HEK293 (cell line): ENCODE measurements around the gene PUDP.
"Not testable (repeated sequence)": the region's sequence is repeated elsewhere in the genome, so short reads cannot be mapped to it uniquely, and the experiment has no call there.

Source experiments
- PRDM1 ChIP-seq: fragments of 450-650 bp; formaldehyde crosslinking; IDR thresholded peaks from 2 replicates; pipeline ENCODE4; 2016; ENCODE audit warnings: missing biosample characterization, missing genetic modification characterization
- ZBTB1 ChIP-seq: fragments of 450-650 bp; formaldehyde crosslinking; IDR thresholded peaks from 2 replicates; pipeline ENCODE4 v1.5.1; 2016; ENCODE audit warnings: missing biosample characterization, missing genetic modification characterization
- ZBTB21 ChIP-seq: fragments of 450-650 bp; formaldehyde crosslinking; IDR thresholded peaks from 2 replicates; pipeline ENCODE4 v1.5.1; 2017; ENCODE audit warnings: missing biosample characterization, missing genetic modification characterization
- ZBTB7A ChIP-seq: fragments of 450-650 bp; formaldehyde crosslinking; IDR thresholded peaks from 2 replicates; pipeline ENCODE4 v1.5.1; 2016; ENCODE audit warnings: low read depth, missing biosample characterization, missing genetic modification characterization
- ZNF146 ChIP-seq: fragments of 450-650 bp; formaldehyde crosslinking; IDR thresholded peaks from 2 replicates; pipeline ENCODE4 v1.5.1; 2016; ENCODE audit warnings: missing biosample characterization, missing genetic modification characterization
- ZNF2 ChIP-seq: fragments of 450-650 bp; formaldehyde crosslinking; IDR thresholded peaks from 2 replicates; pipeline ENCODE4 v1.5.1; 2016; ENCODE audit warnings: missing biosample characterization, missing genetic modification characterization
- ZNF24 ChIP-seq: fragments of 450-650 bp; formaldehyde crosslinking; IDR thresholded peaks from 2 replicates; pipeline ENCODE4 v1.5.1; 2016; ENCODE audit warnings: missing biosample characterization, missing genetic modification characterization
- ZNF311 ChIP-seq: fragments of 450-650 bp; formaldehyde crosslinking; IDR thresholded peaks from 2 replicates; pipeline ENCODE4 v1.5.1; 2017; ENCODE audit warnings: missing biosample characterization, missing genetic modification characterization, borderline replicate concordance
- ZNF654 ChIP-seq: fragments of 450-650 bp; formaldehyde crosslinking; IDR thresholded peaks from 2 replicates; pipeline ENCODE4 v1.5.1; 2016; ENCODE audit warnings: low read depth, missing biosample characterization, missing genetic modification characterization
- ZNF677 ChIP-seq: fragments of 450-650 bp; IDR thresholded peaks from 2 replicates; pipeline ENCODE4 v1.5.0; 2018; ENCODE audit warnings: missing biosample characterization, mild to moderate bottlenecking, missing genetic modification characterization, moderate library complexity
- TF ChIP-seq, protein P1 (sequence below): fragments of 450-650 bp; formaldehyde crosslinking; IDR thresholded peaks from 2 replicates; pipeline ENCODE4 v1.5.1; 2016; ENCODE audit warnings: missing biosample characterization, missing genetic modification characterization
- TF ChIP-seq, protein P2 (sequence below): fragments of 450-650 bp; formaldehyde crosslinking; IDR thresholded peaks from 2 replicates; pipeline ENCODE4 v1.5.1; 2016; ENCODE audit warnings: missing biosample characterization, missing genetic modification characterization, low read depth
- TF ChIP-seq, protein P3 (sequence below): fragments of 450-650 bp; IDR thresholded peaks from 2 replicates; pipeline ENCODE4 v1.5.1; 2018; ENCODE audit warnings: missing biosample characterization, mild to moderate bottlenecking, missing genetic modification characterization

GRCh38 chrX:7007328-7007727, 140.6 kb downstream of the PUDP start:
- TF ChIP-seq ZBTB1 (tag by site-specific recombination); ZNF311; ZNF24 (tag by site-specific recombination); ZNF2 (tag by site-specific recombination); ZNF677; ZNF146 (tag by site-specific recombination); ZBTB21; ZBTB7A; ZNF654; PRDM1: not testable (repeated sequence)
- TF ChIP-seq, protein P1, sequence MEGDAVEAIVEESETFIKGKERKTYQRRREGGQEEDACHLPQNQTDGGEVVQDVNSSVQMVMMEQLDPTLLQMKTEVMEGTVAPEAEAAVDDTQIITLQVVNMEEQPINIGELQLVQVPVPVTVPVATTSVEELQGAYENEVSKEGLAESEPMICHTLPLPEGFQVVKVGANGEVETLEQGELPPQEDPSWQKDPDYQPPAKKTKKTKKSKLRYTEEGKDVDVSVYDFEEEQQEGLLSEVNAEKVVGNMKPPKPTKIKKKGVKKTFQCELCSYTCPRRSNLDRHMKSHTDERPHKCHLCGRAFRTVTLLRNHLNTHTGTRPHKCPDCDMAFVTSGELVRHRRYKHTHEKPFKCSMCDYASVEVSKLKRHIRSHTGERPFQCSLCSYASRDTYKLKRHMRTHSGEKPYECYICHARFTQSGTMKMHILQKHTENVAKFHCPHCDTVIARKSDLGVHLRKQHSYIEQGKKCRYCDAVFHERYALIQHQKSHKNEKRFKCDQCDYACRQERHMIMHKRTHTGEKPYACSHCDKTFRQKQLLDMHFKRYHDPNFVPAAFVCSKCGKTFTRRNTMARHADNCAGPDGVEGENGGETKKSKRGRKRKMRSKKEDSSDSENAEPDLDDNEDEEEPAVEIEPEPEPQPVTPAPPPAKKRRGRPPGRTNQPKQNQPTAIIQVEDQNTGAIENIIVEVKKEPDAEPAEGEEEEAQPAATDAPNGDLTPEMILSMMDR (tag by site-specific recombination): not testable (repeated sequence)
- TF ChIP-seq, protein P2, sequence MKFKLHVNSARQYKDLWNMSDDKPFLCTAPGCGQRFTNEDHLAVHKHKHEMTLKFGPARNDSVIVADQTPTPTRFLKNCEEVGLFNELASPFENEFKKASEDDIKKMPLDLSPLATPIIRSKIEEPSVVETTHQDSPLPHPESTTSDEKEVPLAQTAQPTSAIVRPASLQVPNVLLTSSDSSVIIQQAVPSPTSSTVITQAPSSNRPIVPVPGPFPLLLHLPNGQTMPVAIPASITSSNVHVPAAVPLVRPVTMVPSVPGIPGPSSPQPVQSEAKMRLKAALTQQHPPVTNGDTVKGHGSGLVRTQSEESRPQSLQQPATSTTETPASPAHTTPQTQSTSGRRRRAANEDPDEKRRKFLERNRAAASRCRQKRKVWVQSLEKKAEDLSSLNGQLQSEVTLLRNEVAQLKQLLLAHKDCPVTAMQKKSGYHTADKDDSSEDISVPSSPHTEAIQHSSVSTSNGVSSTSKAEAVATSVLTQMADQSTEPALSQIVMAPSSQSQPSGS: not testable (repeated sequence)
- TF ChIP-seq, protein P3, sequence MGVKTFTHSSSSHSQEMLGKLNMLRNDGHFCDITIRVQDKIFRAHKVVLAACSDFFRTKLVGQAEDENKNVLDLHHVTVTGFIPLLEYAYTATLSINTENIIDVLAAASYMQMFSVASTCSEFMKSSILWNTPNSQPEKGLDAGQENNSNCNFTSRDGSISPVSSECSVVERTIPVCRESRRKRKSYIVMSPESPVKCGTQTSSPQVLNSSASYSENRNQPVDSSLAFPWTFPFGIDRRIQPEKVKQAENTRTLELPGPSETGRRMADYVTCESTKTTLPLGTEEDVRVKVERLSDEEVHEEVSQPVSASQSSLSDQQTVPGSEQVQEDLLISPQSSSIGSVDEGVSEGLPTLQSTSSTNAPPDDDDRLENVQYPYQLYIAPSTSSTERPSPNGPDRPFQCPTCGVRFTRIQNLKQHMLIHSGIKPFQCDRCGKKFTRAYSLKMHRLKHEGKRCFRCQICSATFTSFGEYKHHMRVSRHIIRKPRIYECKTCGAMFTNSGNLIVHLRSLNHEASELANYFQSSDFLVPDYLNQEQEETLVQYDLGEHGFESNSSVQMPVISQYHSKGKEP (tag by site-specific recombination): not testable (repeated sequence)
